Iris pigment epithelial cell (primary cell): Measurements from ENCODE around the gene TSPOAP1.

Source experiments
- DNase-seq: peaks from one replicate; pipeline ENCODE4 v3.0.0-alpha.2; 2011; ENCODE audit warnings: low read depth

TSPOAP1 gene

GRCh38 chr17:58329035-58329809, 627 bp upstream of the TSPOAP1 start:
- DNase-seq: no peak

- no peak for DNase-seq
Observed at GRCh38 chr17:58327363-58328194, 1.0 kb downstream of the TSPOAP1 start.

GRCh38 chr17:58326609-58327362, 1.8 kb downstream of the TSPOAP1 start:
- DNase-seq: no peak

- DNase-seq: no peak
Observed at GRCh38 chr17:58325976-58326468, 2.6 kb downstream of the TSPOAP1 start.

- no peak for DNase-seq
Observed at GRCh38 chr17:58325289-58325726, 3.3 kb downstream of the TSPOAP1 start.

- peak; percentile 16 for DNase-seq
Observed at GRCh38 chr17:58324409-58325288, 3.9 kb downstream of the TSPOAP1 start.

GRCh38 chr17:58324056-58324408, 4.6 kb downstream of the TSPOAP1 start:
- no peak for DNase-seq

- no peak for DNase-seq
Observed at GRCh38 chr17:58323366-58324055, 5.1 kb downstream of the TSPOAP1 start.

- DNase-seq: no peak
Observed at GRCh38 chr17:58322581-58323185, 5.9 kb downstream of the TSPOAP1 start.

GRCh38 chr17:58321571-58322525, 6.7 kb downstream of the TSPOAP1 start:
- DNase-seq: no peak

GRCh38 chr17:58320570-58321323, 7.8 kb downstream of the TSPOAP1 start:
- DNase-seq: no peak

GRCh38 chr17:58320163-58320558, 8.4 kb downstream of the TSPOAP1 start:
- no peak for DNase-seq

- DNase-seq: no peak
Observed at GRCh38 chr17:58319173-58320162, 9.1 kb downstream of the TSPOAP1 start.

- DNase-seq: no peak
Observed at GRCh38 chr17:58318627-58319172, 9.9 kb downstream of the TSPOAP1 start.

GRCh38 chr17:58318065-58318481, 10.5 kb downstream of the TSPOAP1 start:
- no peak for DNase-seq

- peak; percentile 41 for DNase-seq
Observed at GRCh38 chr17:58317421-58318064, 11.1 kb downstream of the TSPOAP1 start.
